ENCODE measurements around the gene SLC26A6.

Gene SLC26A6, protein sequence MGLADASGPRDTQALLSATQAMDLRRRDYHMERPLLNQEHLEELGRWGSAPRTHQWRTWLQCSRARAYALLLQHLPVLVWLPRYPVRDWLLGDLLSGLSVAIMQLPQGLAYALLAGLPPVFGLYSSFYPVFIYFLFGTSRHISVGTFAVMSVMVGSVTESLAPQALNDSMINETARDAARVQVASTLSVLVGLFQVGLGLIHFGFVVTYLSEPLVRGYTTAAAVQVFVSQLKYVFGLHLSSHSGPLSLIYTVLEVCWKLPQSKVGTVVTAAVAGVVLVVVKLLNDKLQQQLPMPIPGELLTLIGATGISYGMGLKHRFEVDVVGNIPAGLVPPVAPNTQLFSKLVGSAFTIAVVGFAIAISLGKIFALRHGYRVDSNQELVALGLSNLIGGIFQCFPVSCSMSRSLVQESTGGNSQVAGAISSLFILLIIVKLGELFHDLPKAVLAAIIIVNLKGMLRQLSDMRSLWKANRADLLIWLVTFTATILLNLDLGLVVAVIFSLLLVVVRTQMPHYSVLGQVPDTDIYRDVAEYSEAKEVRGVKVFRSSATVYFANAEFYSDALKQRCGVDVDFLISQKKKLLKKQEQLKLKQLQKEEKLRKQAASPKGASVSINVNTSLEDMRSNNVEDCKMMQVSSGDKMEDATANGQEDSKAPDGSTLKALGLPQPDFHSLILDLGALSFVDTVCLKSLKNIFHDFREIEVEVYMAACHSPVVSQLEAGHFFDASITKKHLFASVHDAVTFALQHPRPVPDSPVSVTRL

GRCh38 chr3:48635222-48636021 is at the start of gene SLC26A6:
SLC26A6 (minus strand) TSS chr3:48635461; CDS start chr3:48635393, 68 bp downstream.
- peak; percentile 85 for TF ChIP-seq CTCF (IDR thresholded peaks at IDR 0.05; ENCODE audit: low read depth, low read length, missing control alignments)
- Histone ChIP-seq H3K36me3 (replicated peaks) (peaks cover 8% of the 10 kb centered on the region), H3K27me3 (replicated peaks) (no peaks in the 10 kb centered on the region), H3K4me3 (ENCODE audit: low read depth, low read length) (peak within 1 kb of the TSS; percentile 90), H3K27ac (no peak within 1 kb of the TSS)
- DNase-seq: peak; percentile 94
- in situ Hi-C loops (cut with HindIII; ENCODE audit: low pct_ligation_motif_present, low sequenced_read_pairs): no loop called here

- H3K27ac ChIP-seq: no peak overlapping the region
- peak overlapping the region; percentile 87 for H3K4me3 ChIP-seq (ENCODE audit: low read depth, low read length)
- no peak for DNase-seq
- no peak for TF ChIP-seq CTCF (IDR thresholded peaks at IDR 0.05; ENCODE audit: low read depth, low read length, missing control alignments)
- H3K36me3 ChIP-seq (replicated peaks): peaks cover 38% of the 10 kb centered on the region
- no peaks in the 10 kb centered on the region for H3K27me3 ChIP-seq (replicated peaks)
- in situ Hi-C loops (cut with HindIII; ENCODE audit: low pct_ligation_motif_present, low sequenced_read_pairs): no loop called here
Observed at GRCh38 chr3:48684480-48685143, 49.4 kb upstream of the SLC26A6 start.

DNA sequence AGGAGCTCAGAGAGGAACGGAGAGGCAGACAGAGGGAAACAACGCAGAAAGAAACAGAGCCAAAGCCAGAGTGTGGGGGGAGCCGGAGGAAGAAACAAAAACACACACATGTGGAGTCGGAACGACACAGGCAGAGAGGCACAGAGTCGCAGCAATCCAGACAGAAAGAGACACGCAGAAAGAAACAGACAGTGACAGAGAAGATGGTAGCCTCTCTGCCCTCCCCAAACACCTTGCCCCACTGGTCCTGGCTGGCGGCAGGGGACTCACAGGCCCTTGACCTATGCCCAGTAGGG is 48.7 kb upstream of the SLC26A6 start:
- TF ChIP-seq CTCF (IDR thresholded peaks at IDR 0.05; ENCODE audit: low read depth, low read length, missing control alignments): no peak
- peak overlapping the region; percentile 17 for H3K4me3 ChIP-seq (ENCODE audit: low read depth, low read length)
- DNase-seq: no peak
- H3K27me3 ChIP-seq (replicated peaks): no peaks in the 10 kb centered on the region
- in situ Hi-C loops (cut with HindIII; ENCODE audit: low pct_ligation_motif_present, low sequenced_read_pairs): no loop called here
- no peak overlapping the region for H3K27ac ChIP-seq
- peaks cover 38% of the 10 kb centered on the region for H3K36me3 ChIP-seq (replicated peaks)

DNA sequence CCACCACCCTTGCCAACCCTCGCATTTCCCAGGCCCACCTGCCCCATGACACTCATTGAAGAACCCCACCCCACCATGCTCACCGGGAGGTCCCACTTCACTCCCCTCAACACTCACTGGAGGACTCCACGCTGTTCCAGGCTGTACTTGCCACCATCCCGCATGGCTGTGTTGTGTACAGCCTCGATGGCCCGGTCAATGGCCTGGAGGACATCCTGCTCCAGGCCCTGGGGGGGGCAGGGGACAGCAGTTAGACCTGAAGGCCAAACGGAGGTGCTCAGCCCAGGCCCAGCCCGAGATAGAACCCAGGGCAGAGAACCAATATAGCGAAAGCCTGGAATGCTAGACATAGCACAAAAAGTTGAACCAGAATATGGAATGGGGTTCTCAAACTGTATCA is 47.5 kb upstream of the SLC26A6 start:
- TF ChIP-seq CTCF (IDR thresholded peaks at IDR 0.05; ENCODE audit: low read depth, low read length, missing control alignments): no peak
- in situ Hi-C loops (cut with HindIII; ENCODE audit: low pct_ligation_motif_present, low sequenced_read_pairs): no loop called here
- Histone ChIP-seq H3K4me3 (ENCODE audit: low read depth, low read length) (no peak overlapping the region), H3K27ac (no peak overlapping the region), H3K36me3 (replicated peaks) (peaks cover 33% of the 10 kb centered on the region), H3K27me3 (replicated peaks) (no peaks in the 10 kb centered on the region)
- DNase-seq: no peak

GRCh38 chr3:48681974-48682610 is 46.8 kb upstream of the SLC26A6 start:
- Histone ChIP-seq H3K27me3 (replicated peaks) (no peaks in the 10 kb centered on the region), H3K4me3 (ENCODE audit: low read depth, low read length) (no peak overlapping the region), H3K36me3 (replicated peaks) (peaks cover 26% of the 10 kb centered on the region), H3K27ac (no peak overlapping the region)
- in situ Hi-C loops (cut with HindIII; ENCODE audit: low pct_ligation_motif_present, low sequenced_read_pairs): no loop called here
- TF ChIP-seq CTCF (IDR thresholded peaks at IDR 0.05; ENCODE audit: low read depth, low read length, missing control alignments): no peak
- no peak for DNase-seq

Data from brain microvascular endothelial cell (primary cell).